HL-60 (cell line): Measurements from ENCODE around the gene HNRNPL.

Experiments
- DNase-seq, 2 experiments: peaks; one replicate each; pipeline ENCODE4 v3.0.0-alpha.2; 2010 to 2020; ENCODE audit warnings: low read depth in 1 of 2, low spot score in 1 of 2
- H3K27ac ChIP-seq: fragments of 250-450 bp; sonication (Bioruptor Pico); replicated peaks from 2 replicates; pipeline ENCODE4 v1.5.1; 2020; ENCODE audit warnings: mild to moderate bottlenecking, moderate library complexity
- H3K27me3 ChIP-seq: fragments of 250-450 bp; sonication (Bioruptor Pico); 2 replicates; pipeline ENCODE4 v1.5.1; 2021; ENCODE audit warnings: mild to moderate bottlenecking, moderate library complexity; ENCODE audit not compliant: insufficient read depth, poor library complexity, severe bottlenecking
- H3K4me3 ChIP-seq: replicated peaks from 2 replicates; pipeline ENCODE4 v1.5.1; 2011; ENCODE audit warnings: mild to moderate bottlenecking, control low read depth, low read length; ENCODE audit not compliant: insufficient read depth
- CTCF ChIP-seq: IDR thresholded peaks from one replicate; pipeline ENCODE4 v1.5.1; 2011; ENCODE audit warnings: low read length, control low read depth, inconsistent platforms; ENCODE audit not compliant: insufficient read depth
- GABPA ChIP-seq: IDR thresholded peaks from 2 replicates; pipeline ENCODE4 v1.6.1; 2012; ENCODE audit warnings: low read depth
- POLR2AphosphoS5 ChIP-seq: IDR thresholded peaks from 2 replicates; pipeline ENCODE4 v1.6.1; 2012; ENCODE audit warnings: low read depth
- REST ChIP-seq: IDR thresholded peaks from 2 replicates; pipeline ENCODE4 v1.6.1; 2012; ENCODE audit warnings: low read depth; ENCODE audit not compliant: insufficient replicate concordance
- SPI1 ChIP-seq: IDR thresholded peaks from 2 replicates; pipeline ENCODE4 v1.6.1; 2012; ENCODE audit warnings: low read depth, mild to moderate bottlenecking, borderline replicate concordance

Gene HNRNPL

GRCh38 chr19:38786572-38787265, 63.1 kb downstream of the HNRNPL start:
- H3K27ac ChIP-seq: no peak overlapping the region
- H3K27me3 ChIP-seq: no peaks in the 10 kb centered on the region
- TF ChIP-seq CTCF (no peak), SPI1 (no peak), REST (no peak), POLR2AphosphoS5 (no peak), GABPA (no peak)
- H3K4me3 ChIP-seq: no peak overlapping the region
- DNase-seq: no peak
